Activated T-cell treated with anti-CD3 and anti-CD28 coated beads for 48 hours (primary cell): ENCODE results near the gene FBXW9.
A peak's percentile ranks its signal among the peaks of the same experiment; 100 is the strongest.
"Not testable (repeated sequence)": the region's sequence is repeated elsewhere in the genome, so short reads cannot be mapped to it uniquely, and the experiment has no call there.

Experiments used
- DNase-seq: peaks from one replicate; pipeline ENCODE4 v3.0.0-alpha.2; 2020; ENCODE audit warnings: low read depth

FBXW9 gene

DNA sequence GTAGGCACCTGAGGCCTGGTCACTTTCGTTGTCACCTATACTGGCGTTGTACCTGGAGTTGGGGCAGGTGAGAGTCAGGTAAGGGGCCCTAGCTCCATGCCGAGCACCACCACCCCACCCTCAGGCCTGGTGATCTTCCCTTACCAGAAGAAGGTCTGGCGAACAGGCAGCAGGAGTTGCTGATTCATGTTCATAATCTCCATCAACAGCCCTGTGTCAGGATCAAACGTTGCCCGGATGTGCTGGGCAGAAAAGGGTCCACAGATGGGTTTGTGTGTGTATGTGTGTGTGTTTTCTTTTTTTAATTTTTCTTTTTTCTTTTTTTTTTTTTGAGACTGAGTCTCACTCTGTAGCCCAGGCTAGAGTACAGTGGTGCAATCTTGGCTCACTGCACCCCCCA lies 44.2 kb downstream of the FBXW9 start:
- DNase-seq: no peak

DNA sequence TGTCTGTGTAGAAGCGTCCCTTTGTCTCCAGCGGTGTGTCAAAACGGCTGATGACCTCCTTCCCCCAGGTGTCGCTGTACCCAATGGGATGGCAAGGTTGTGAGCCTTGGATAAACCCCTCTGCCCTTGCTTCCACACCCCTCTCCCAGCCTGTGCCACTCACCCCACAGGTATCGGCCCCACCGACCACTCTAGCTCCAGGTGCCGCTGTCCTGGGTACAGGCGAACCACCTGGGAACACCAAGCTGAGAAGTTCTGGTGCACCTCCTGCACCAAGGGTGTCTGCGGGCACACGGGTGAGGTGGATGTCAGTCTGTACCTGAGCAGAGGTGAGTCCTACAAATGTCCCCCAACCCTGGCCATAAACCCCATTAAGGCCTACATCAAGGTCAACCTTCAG lies 46.5 kb downstream of the FBXW9 start:
- no peak for DNase-seq

DNA sequence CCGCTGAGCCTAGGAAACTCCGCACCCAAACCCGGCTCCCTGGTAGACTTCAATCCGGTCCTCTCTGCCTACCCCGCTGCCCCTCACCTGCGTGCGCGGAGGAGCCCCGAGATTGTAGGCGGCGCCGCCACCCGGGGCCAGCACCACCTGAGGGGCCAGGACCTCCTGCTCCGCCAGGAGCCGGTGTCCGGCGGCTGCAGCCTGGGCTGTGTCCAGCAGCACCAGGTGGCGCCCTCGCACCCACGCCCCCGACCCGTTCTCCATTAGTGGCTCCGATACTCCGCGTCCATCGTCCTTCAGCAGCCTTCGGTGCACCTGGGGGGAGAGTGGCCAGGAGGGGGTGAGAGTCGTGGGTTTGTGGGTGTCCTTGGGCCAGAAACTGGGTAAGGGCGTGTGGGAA lies 48.3 kb downstream of the FBXW9 start:
- no peak for DNase-seq

DNA sequence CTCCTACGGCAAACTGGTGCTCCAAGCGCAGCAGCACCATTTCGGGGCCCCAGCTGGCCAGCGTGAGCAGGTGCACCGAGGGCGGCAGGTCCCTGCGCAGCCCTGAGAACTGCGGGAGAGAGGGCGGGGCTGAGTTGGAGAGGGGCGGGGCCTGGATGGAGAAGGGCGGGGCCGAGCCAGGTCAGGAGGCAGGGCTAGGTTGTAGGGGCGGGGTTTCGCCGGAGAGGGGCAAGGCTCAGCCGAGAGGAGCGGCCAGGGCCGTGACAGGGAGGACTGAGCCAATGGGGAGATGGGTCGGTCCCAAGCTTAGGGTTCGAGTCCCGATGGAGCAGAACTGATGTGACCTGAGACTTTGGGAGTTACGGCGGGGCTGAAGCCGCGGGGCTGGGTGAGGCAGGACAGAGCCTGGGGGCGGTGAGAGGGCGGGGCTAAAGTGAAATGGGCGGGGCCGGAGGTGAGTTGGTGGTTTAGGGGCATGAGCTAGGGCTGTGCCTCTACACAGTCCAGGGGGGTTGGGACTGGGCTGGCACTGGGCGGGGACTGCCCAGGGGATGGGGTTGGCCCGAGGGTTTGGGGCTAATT lies 48.9 kb downstream of the FBXW9 start:
- peak; percentile 55 for DNase-seq

DNA sequence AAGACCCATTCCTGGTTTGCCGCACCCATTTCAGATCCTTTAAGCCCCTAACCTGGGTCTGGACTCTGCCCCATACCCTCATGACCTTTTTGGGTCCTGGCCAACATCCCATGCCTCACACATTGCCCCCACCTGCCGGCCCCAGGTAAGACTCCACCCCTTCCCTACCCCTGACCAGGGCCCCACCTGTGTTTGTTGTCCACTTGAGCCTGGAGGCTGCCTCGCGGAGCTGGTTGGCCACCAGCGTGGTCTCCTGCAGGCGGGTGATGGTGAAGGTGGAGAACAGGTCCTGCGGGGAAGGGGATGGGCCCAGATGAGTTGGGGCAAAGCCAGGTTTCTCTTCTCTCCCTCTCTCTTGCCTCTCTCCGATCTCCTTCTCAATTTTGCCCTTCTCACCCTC lies 49.4 kb downstream of the FBXW9 start:
- DNase-seq: no peak

DNA sequence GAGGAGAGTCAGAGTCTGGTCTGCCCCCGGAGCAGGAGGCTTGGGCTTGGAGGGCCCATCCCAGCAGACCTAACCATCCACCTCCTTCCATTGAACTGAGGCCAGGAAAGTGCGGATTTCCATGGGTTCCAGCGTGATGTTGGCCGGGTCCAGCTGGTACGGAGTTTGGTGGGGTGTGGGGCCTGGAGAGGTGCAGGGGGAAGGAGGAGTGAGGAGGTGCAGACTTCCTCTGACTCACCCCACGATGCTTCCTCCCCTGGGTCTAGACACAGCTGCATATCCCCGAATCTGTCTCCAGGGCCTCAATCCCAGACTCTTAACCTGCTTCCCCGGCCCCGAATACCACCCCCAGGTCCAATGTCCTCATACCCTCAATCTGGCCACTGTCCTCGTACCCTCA lies 49.9 kb downstream of the FBXW9 start:
- no peak for DNase-seq

DNA sequence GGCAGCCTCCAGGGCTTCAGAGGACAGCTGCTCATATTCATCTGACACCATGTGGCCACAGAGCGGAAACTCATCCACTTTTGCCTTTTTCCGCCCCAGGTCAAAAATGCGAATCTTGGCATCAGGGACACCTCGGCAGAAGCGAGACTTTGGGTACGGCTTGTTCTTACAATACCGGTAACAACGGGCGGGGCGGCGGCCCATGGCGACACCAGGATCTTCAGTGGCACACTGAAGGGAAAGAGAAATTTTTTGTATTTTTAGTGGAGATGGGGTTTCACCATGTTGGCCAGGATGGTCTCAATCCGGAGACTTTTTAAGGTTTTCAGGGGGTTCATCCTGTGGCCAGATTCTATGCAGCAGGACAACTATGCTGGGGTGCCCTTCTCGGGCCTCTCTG lies 52.7 kb downstream of the FBXW9 start:
- not testable (repeated sequence) for DNase-seq

DNA sequence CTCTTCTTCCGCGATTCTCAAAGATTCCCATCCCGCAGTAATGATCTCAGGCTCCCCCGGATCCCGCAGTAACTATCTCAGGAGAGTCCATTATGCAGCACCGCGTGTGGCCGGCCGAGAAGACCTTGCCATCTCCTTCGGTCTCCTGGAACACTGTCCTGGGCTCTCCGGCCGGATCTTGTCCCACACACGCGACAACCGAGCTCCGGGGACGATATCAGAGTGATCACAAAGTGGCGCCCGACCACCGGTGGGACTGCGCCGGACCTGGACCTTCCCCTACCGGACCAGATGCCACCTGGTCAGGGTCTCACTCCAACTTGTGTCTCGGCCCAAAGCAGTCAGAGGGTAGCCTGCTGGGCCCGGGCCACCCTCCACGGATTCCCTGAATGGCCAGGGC lies 53.9 kb downstream of the FBXW9 start:
- no peak for DNase-seq

DNA sequence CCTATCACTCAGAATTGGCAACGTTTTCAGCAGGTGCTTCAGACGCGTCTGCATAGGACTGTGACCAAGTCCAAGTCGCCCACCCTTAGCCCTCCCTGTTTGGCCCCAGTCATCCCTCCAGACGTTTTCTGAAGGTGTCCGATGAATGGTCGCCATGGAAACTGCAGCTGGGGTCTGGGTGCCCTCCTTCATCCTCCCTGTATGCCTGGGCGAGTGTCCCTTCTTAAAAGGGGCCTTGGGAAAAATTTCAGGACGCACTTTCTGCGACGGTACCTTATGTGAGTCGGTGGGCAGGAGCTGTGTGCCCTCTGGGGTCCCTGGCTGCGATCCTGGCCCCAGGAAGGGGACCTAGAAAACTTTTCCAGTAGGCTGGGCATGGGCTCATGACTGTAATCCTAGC lies 55.0 kb downstream of the FBXW9 start:
- no peak for DNase-seq

DNA sequence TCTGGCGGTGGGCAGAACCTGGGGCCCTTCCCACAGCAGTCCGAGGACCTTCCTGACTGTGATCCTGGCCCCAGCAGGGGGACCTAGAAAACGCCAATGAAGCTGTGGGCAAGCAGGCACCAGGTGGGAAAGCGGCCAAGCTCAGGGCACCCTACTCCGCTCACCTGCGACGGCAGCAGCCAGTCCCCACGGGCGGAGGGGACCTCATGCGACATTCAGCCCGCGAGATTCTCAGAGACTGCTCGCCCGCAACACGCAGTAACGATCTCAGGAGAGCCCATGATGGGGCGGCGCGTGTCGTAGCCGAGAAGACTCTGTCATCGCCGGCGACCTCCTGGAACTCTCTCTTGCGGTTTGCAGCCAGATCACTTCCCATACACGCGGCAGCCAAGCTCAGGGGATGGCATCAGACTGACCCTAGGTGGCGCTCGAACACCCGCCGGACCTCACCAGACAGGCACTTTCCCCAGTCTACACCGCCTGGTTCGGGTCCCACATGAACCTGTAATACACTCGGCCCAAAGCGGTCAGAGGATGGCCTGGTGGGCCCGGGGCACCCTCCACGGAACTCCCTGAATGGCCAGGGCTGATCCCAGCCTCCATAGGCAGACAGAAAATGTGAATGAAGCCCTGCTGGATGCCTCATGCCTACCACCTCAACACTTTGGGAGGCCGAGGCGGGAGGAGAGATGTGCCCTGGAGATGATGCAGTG lies 56.4 kb downstream of the FBXW9 start:
- peak; percentile 86 for DNase-seq
